ENCODE results near the gene WBP2NL.

Gene WBP2NL

DNA sequence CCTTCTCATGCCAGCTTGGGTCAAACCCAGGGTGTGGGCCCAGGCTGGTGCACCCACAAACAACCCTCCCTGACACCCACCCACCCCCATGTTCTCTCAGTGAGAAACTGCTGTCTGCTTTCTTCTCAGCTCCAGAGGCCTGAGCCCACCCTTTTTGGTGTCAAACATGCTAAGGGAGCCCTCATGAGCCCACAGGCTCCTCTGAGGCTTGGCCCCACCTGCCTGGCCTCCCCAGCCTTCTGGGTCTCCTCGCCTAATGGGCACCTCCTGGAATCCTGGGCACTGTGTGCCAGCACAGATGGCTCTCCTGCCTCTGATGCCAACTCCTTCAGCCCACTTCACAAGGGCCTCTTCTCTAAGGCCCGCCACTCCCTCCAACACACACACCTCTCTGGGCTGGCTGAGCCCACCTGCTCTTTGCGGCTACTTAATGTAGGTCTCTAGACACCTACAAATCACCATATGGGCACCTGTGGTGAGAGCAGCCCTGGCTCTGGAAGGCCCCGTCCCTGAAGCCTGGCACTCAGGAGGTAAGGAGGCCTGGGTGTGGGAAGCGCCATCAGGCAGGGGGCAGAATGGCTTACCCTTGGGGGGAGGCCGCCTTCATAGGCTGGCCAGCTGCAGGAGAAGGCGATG is 67.7 kb downstream of the WBP2NL start:
- Histone ChIP-seq H3K18ac (ENCODE audit: low read length) (no peak overlapping the region), H3K27ac (ENCODE audit: low read depth, low read length) (no peak overlapping the region), H3K79me1 (ENCODE audit: low read length) (peaks cover 3% of the 10 kb centered on the region), H3K27me3 (ENCODE audit: insufficient read depth, low read length) (no peaks in the 10 kb centered on the region), H3K23ac (ENCODE audit: low read length) (no peak overlapping the region), H2AFZ (ENCODE audit: insufficient read depth, low read length, poor library complexity) (no peak overlapping the region), H2AK5ac (ENCODE audit: low read length) (no peak overlapping the region), H2BK5ac (ENCODE audit: low read depth, low read length, poor library complexity) (no peak overlapping the region), H3K4me3 (ENCODE audit: low read depth, low read length) (no peak overlapping the region), H4K91ac (ENCODE audit: low read depth, low read length) (no peak overlapping the region), H3K4me2 (ENCODE audit: low read length) (no peak overlapping the region), H3K36me3 (ENCODE audit: control insufficient read depth in 1 of 2, insufficient read depth in 2 of 2, low read length in 2 of 2) (peaks cover 8 to 11% of the 10 kb centered on the region in 2 experiments), H4K12ac (ENCODE audit: low read depth, low read length) (no peak overlapping the region), H3K9me3 (ENCODE audit: insufficient read depth, low read depth, low read length) (peaks cover 1% of the 10 kb centered on the region), H3K4me1 (ENCODE audit: control insufficient read depth in 1 of 2, insufficient read depth in 2 of 2, low read length in 2 of 2) (peaks cover 6 to 10% of the 10 kb centered on the region in 2 experiments), H2BK12ac (ENCODE audit: low read length) (no peak overlapping the region), H3K9ac (ENCODE audit: low read length) (no peak overlapping the region), H4K8ac (ENCODE audit: low read depth, low read length) (no peak overlapping the region), H2BK120ac (ENCODE audit: insufficient read depth, low read length, poor library complexity) (no peak overlapping the region), H3K4ac (ENCODE audit: low read depth, low read length) (no peak overlapping the region), H3K79me2 (ENCODE audit: control insufficient read depth, insufficient read depth, low read length, poor library complexity) (peaks cover 3% of the 10 kb centered on the region), H3K14ac (ENCODE audit: low read length) (no peak overlapping the region)
- no peak for DNase-seq
- no CpG with 5 or more reads among the region's 7 CpGs for WGBS (ENCODE audit: extremely low coverage, insufficient coverage, insufficient read length)

DNA sequence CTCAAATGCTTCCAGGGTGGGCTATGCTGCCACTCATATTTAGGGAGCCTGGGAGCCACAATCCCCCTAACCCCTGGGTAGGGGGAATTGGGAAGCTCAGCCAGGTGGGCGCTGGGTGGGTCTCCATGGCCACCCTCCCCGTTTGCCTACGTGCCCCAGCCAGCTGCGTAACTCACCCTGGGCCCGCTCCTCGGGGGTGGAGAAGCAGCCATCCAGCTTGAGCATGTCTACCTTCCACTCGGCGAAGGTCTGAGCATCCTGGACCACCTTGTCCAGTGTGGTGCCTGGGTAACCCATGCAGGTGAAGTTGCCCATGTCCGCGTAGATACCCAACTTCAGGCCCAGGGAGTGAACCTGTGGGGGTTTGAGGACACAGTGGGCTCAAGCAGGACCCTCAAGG is 68.3 kb downstream of the WBP2NL start:
- Histone ChIP-seq H3K79me2 (ENCODE audit: control insufficient read depth, insufficient read depth, low read length, poor library complexity) (peaks cover 3% of the 10 kb centered on the region), H2AFZ (ENCODE audit: insufficient read depth, low read length, poor library complexity) (no peak overlapping the region), H4K12ac (ENCODE audit: low read depth, low read length) (no peak overlapping the region), H3K27me3 (ENCODE audit: insufficient read depth, low read length) (no peaks in the 10 kb centered on the region), H2BK12ac (ENCODE audit: low read length) (no peak overlapping the region), H3K36me3 (ENCODE audit: control insufficient read depth in 1 of 2, insufficient read depth in 2 of 2, low read length in 2 of 2) (peaks cover 8 to 11% of the 10 kb centered on the region in 2 experiments), H4K8ac (ENCODE audit: low read depth, low read length) (no peak overlapping the region), H3K18ac (ENCODE audit: low read length) (no peak overlapping the region), H3K27ac (ENCODE audit: low read depth, low read length) (no peak overlapping the region), H3K9ac (ENCODE audit: low read length) (no peak overlapping the region), H3K14ac (ENCODE audit: low read length) (no peak overlapping the region), H3K4me3 (ENCODE audit: low read depth, low read length) (no peak overlapping the region), H2AK5ac (ENCODE audit: low read length) (no peak overlapping the region), H3K23ac (ENCODE audit: low read length) (no peak overlapping the region), H3K4me1 (ENCODE audit: control insufficient read depth in 1 of 2, insufficient read depth in 2 of 2, low read length in 2 of 2) (peaks cover 6 to 10% of the 10 kb centered on the region in 2 experiments), H2BK120ac (ENCODE audit: insufficient read depth, low read length, poor library complexity) (no peak overlapping the region), H4K91ac (ENCODE audit: low read depth, low read length) (no peak overlapping the region), H3K9me3 (ENCODE audit: insufficient read depth, low read depth, low read length) (peaks cover 1% of the 10 kb centered on the region), H3K4ac (ENCODE audit: low read depth, low read length) (no peak overlapping the region), H3K4me2 (ENCODE audit: low read length) (no peak overlapping the region), H2BK5ac (ENCODE audit: low read depth, low read length, poor library complexity) (no peak overlapping the region), H3K79me1 (ENCODE audit: low read length) (peaks cover 3% of the 10 kb centered on the region)
- no CpG with 5 or more reads among the region's 10 CpGs for WGBS (ENCODE audit: extremely low coverage, insufficient coverage, insufficient read length)
- no peak for DNase-seq

DNA sequence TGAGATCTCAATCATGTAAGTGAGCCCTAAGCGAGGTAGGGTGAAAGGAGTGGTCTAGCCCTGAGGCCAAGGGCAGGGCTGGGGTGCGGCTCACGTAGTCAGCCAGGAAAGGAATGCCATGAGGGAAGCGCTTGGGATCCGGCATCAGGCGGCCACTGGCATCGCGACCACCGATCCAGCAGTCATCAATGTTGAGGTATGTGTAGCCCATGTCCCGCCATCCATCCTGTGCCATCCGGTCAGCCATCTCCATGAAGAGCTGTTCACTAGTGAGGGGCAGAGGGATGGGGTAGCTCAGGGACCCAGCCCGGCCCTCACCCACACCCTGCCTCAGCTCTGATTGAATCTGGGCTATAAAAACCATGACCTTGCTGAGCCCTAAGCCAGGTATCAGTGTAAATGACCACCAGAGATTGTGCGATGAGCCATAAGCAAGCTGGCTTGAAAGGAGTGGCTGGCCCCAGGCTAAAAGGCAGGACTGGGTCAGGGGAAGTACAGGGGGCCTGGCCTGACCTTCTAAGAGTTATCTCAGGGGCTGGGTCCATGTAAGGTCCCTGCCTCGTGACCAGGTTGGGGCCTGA is 69.2 kb downstream of the WBP2NL start:
- no peak overlapping the region for H3K4me2 ChIP-seq (ENCODE audit: low read length)
- no peak overlapping the region for H3K14ac ChIP-seq (ENCODE audit: low read length)
- H3K4ac ChIP-seq (ENCODE audit: low read depth, low read length), result no peak overlapping the region
- no peak overlapping the region for H4K91ac ChIP-seq (ENCODE audit: low read depth, low read length)
- H3K9ac ChIP-seq (ENCODE audit: low read length), result no peak overlapping the region
- H3K36me3 ChIP-seq (ENCODE audit: control insufficient read depth in 1 of 2, insufficient read depth in 2 of 2, low read length in 2 of 2), result peaks cover 8 to 11% of the 10 kb centered on the region in 2 experiments
- no peak overlapping the region for H2AK5ac ChIP-seq (ENCODE audit: low read length)
- peaks cover 1% of the 10 kb centered on the region for H3K9me3 ChIP-seq (ENCODE audit: insufficient read depth, low read depth, low read length)
- DNase-seq, result no peak
- H2BK120ac ChIP-seq (ENCODE audit: insufficient read depth, low read length, poor library complexity), result no peak overlapping the region
- no peak overlapping the region for H4K8ac ChIP-seq (ENCODE audit: low read depth, low read length)
- no peak overlapping the region for H2BK12ac ChIP-seq (ENCODE audit: low read length)
- no peak overlapping the region for H3K4me3 ChIP-seq (ENCODE audit: low read depth, low read length)
- no peak overlapping the region for H3K23ac ChIP-seq (ENCODE audit: low read length)
- no peak overlapping the region for H2AFZ ChIP-seq (ENCODE audit: insufficient read depth, low read length, poor library complexity)
- H4K12ac ChIP-seq (ENCODE audit: low read depth, low read length), result no peak overlapping the region
- H2BK5ac ChIP-seq (ENCODE audit: low read depth, low read length, poor library complexity), result no peak overlapping the region
- WGBS (ENCODE audit: extremely low coverage, insufficient coverage, insufficient read length), result no CpG with 5 or more reads among the region's 14 CpGs
- H3K79me1 ChIP-seq (ENCODE audit: low read length), result peaks cover 3% of the 10 kb centered on the region
- H3K79me2 ChIP-seq (ENCODE audit: control insufficient read depth, insufficient read depth, low read length, poor library complexity), result peaks cover 3% of the 10 kb centered on the region
- no peak overlapping the region for H3K27ac ChIP-seq (ENCODE audit: low read depth, low read length)
- peaks cover 6 to 10% of the 10 kb centered on the region in 2 experiments for H3K4me1 ChIP-seq (ENCODE audit: control insufficient read depth in 1 of 2, insufficient read depth in 2 of 2, low read length in 2 of 2)
- no peaks in the 10 kb centered on the region for H3K27me3 ChIP-seq (ENCODE audit: insufficient read depth, low read length)
- H3K18ac ChIP-seq (ENCODE audit: low read length), result no peak overlapping the region

DNA sequence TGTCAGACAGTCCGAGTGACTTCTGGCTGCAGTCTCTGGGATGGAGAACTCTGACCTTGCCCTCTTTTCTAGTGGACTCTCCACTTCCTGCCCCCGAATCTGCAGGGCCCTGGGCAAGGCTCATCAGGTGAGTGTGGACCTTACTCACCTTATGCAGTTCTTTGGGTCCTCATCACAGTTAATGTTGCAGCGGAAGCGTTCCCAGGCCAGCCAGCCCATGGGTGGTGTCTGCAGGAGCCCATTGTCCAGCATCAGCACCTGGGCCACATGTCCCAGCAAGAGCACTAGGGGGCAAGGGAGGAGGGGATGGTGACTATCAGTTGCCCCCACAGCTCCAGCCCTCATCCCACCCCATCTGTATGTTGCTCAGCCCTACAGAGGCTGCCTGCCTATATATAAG is 69.7 kb downstream of the WBP2NL start:
- Histone ChIP-seq H3K4me1 (ENCODE audit: control insufficient read depth in 1 of 2, insufficient read depth in 2 of 2, low read length in 2 of 2) (peaks cover 6 to 10% of the 10 kb centered on the region in 2 experiments), H2BK120ac (ENCODE audit: insufficient read depth, low read length, poor library complexity) (no peak overlapping the region), H3K36me3 (ENCODE audit: control insufficient read depth in 1 of 2, insufficient read depth in 2 of 2, low read length in 2 of 2) (peaks cover 8 to 11% of the 10 kb centered on the region in 2 experiments), H4K91ac (ENCODE audit: low read depth, low read length) (no peak overlapping the region), H3K4me3 (ENCODE audit: low read depth, low read length) (no peak overlapping the region), H3K23ac (ENCODE audit: low read length) (no peak overlapping the region), H3K4ac (ENCODE audit: low read depth, low read length) (no peak overlapping the region), H2AFZ (ENCODE audit: insufficient read depth, low read length, poor library complexity) (no peak overlapping the region), H3K79me2 (ENCODE audit: control insufficient read depth, insufficient read depth, low read length, poor library complexity) (peaks cover 3% of the 10 kb centered on the region), H3K9me3 (ENCODE audit: insufficient read depth, low read depth, low read length) (peaks cover 1% of the 10 kb centered on the region), H4K12ac (ENCODE audit: low read depth, low read length) (no peak overlapping the region), H3K4me2 (ENCODE audit: low read length) (no peak overlapping the region), H2AK5ac (ENCODE audit: low read length) (no peak overlapping the region), H4K8ac (ENCODE audit: low read depth, low read length) (no peak overlapping the region), H2BK12ac (ENCODE audit: low read length) (no peak overlapping the region), H2BK5ac (ENCODE audit: low read depth, low read length, poor library complexity) (no peak overlapping the region), H3K79me1 (ENCODE audit: low read length) (peaks cover 3% of the 10 kb centered on the region), H3K27ac (ENCODE audit: low read depth, low read length) (no peak overlapping the region), H3K27me3 (ENCODE audit: insufficient read depth, low read length) (no peaks in the 10 kb centered on the region), H3K14ac (ENCODE audit: low read length) (no peak overlapping the region), H3K18ac (ENCODE audit: low read length) (no peak overlapping the region), H3K9ac (ENCODE audit: low read length) (no peak overlapping the region)
- no CpG with 5 or more reads among the region's 4 CpGs for WGBS (ENCODE audit: extremely low coverage, insufficient coverage, insufficient read length)
- no peak for DNase-seq

Measured in trophoblast cell (in vitro differentiated cells and primary cell).